IMR-90 (cell line): ENCODE data around the gene CYTH1. TPM values are rescaled to one million over a fixed set of nuclear protein-coding genes. Genes with fewer than 3 reads are reported as not detected.

Experiments used
- ATAC-seq: fragments of 200-7000 bp; cut with Tn5 transposase; 2 replicates; pipeline ENCODE4 v1.9.1; 2020; ENCODE audit warnings: low read depth, mild to moderate bottlenecking, moderate library complexity
- BruUV-seq: library from RNA; stranded (reverse); fragments of 400-500 nt; replicated peaks from 2 replicates; lab custom pipeline; 2021; lab: Mats Ljungman, UMichigan
- CTCF ChIA-PET: fragments of 300-600 bp; formaldehyde crosslinking; extraction: SDS; loops from one replicate; lab custom pipeline; 2021; ENCODE audit warnings: antibody characterized with exemption; lab: Yijun Ruan, JAX
- POLR2A ChIA-PET: fragments of 300-600 bp; sonication (Branson Sonifier 250); formaldehyde crosslinking; loops from one replicate; lab custom pipeline; 2022; ENCODE audit warnings: antibody characterized with exemption; ENCODE audit not compliant: unreplicated experiment; lab: Charles Lee
- DNase-seq: peaks from one replicate; pipeline ENCODE4 v3.0.0; 2013
- H2AFZ ChIP-seq: replicated peaks from 2 replicates; pipeline ENCODE3; 2013; ENCODE audit warnings: low read length, mild to moderate bottlenecking; ENCODE audit not compliant: poor library complexity
- H2AK5ac ChIP-seq: 2 replicates; pipeline ENCODE4 v1.6.1; 2013; ENCODE audit warnings: low read depth, low read length, inconsistent platforms
- H2AK9ac ChIP-seq: replicated peaks from 2 replicates; pipeline ENCODE3; 2013; ENCODE audit warnings: mild to moderate bottlenecking, low read depth, low read length, moderate library complexity; ENCODE audit not compliant: poor library complexity
- H2BK120ac ChIP-seq: 2 replicates; pipeline ENCODE4 v1.6.1; 2013; ENCODE audit warnings: low read depth, low read length, inconsistent platforms
- H2BK15ac ChIP-seq: 3 replicates; pipeline ENCODE4 v1.6.1; 2013; ENCODE audit warnings: low read depth, low read length, inconsistent platforms
- H2BK20ac ChIP-seq: 2 replicates; pipeline ENCODE4 v1.6.1; 2013; ENCODE audit warnings: low read depth, mild to moderate bottlenecking, inconsistent platforms, low read length, moderate library complexity
- H2BK5ac ChIP-seq: 2 replicates; pipeline ENCODE4 v1.6.1; 2013; ENCODE audit warnings: mild to moderate bottlenecking, low read depth, low read length, inconsistent platforms; ENCODE audit not compliant: poor library complexity, severe bottlenecking
- H3K14ac ChIP-seq: replicated peaks from 2 replicates; pipeline ENCODE4 v1.6.1; 2013; ENCODE audit warnings: low read depth, low read length, inconsistent platforms
- H3K18ac ChIP-seq: 2 replicates; pipeline ENCODE4 v1.6.1; 2013; ENCODE audit warnings: low read depth, low read length, control low read depth
- H3K23ac ChIP-seq: 2 replicates; pipeline ENCODE4 v1.6.1; 2013; ENCODE audit warnings: low read depth, low read length, inconsistent platforms
- H3K27ac ChIP-seq: 2 replicates; pipeline ENCODE4 v1.5.1; 2013; ENCODE audit warnings: mild to moderate bottlenecking, control low read depth, low read length; ENCODE audit not compliant: insufficient read depth
- H3K27me3 ChIP-seq: 2 replicates; pipeline ENCODE4 v1.6.1; 2013; ENCODE audit warnings: low read length; ENCODE audit not compliant: control insufficient read depth, insufficient read depth
- H3K36me3 ChIP-seq: 2 replicates; pipeline ENCODE4 v1.6.1; 2013; ENCODE audit warnings: low read length, mixed read lengths; ENCODE audit not compliant: control insufficient read depth, insufficient read depth
- H3K4ac ChIP-seq: 2 replicates; pipeline ENCODE4 v1.6.1; 2013; ENCODE audit warnings: low read depth, low read length, inconsistent platforms
- H3K4me1 ChIP-seq: 2 replicates; pipeline ENCODE4 v1.6.1; 2013; ENCODE audit warnings: low read length, mixed read lengths; ENCODE audit not compliant: control insufficient read depth, insufficient read depth
- H3K4me2 ChIP-seq: 2 replicates; pipeline ENCODE4 v1.6.1; 2013; ENCODE audit warnings: low read depth, mild to moderate bottlenecking, control low read depth, low read length, moderate library complexity
- H3K4me3 ChIP-seq: 2 replicates; pipeline ENCODE4 v1.5.1; 2013; ENCODE audit warnings: low read depth, mild to moderate bottlenecking, control low read depth, low read length, moderate library complexity; ENCODE audit not compliant: insufficient read depth
- H3K56ac ChIP-seq: 2 replicates; pipeline ENCODE4 v1.6.1; 2013; ENCODE audit warnings: low read length, inconsistent platforms; ENCODE audit not compliant: insufficient read depth; ENCODE audit errors: extremely low read depth
- H3K79me1 ChIP-seq, 2 experiments: 2 replicates each; pipeline ENCODE4 v1.6.1; 2013; ENCODE audit warnings: low read length in 2 of 2, inconsistent platforms in 1 of 2, low read depth in 1 of 2
- H3K9ac ChIP-seq: 2 replicates; pipeline ENCODE4 v1.6.1; 2013; ENCODE audit warnings: low read depth, low read length, control low read depth
- H3K9me1 ChIP-seq: 2 replicates; pipeline ENCODE4 v1.6.1; 2013; ENCODE audit warnings: low read length, inconsistent platforms; ENCODE audit not compliant: insufficient read depth
- H3K9me3 ChIP-seq: 2 replicates; pipeline ENCODE4 v1.6.1; 2013; ENCODE audit warnings: low read length; ENCODE audit not compliant: control insufficient read depth, insufficient read depth
- H4K20me1 ChIP-seq: 2 replicates; pipeline ENCODE4 v1.6.1; 2013; ENCODE audit warnings: low read length, inconsistent platforms; ENCODE audit not compliant: insufficient read depth
- H4K5ac ChIP-seq: 2 replicates; pipeline ENCODE4 v1.6.1; 2013; ENCODE audit warnings: mild to moderate bottlenecking, low read depth, low read length, control low read depth
- H4K8ac ChIP-seq, 2 experiments: 2 replicates each; pipeline ENCODE4 v1.6.1; 2013; ENCODE audit warnings: low read depth in 2 of 2, low read length in 2 of 2, control low read depth in 1 of 2, inconsistent platforms in 1 of 2
- H4K91ac ChIP-seq: 2 replicates; pipeline ENCODE4 v1.6.1; 2013; ENCODE audit warnings: low read depth, low read length, inconsistent platforms; ENCODE audit not compliant: insufficient read depth
- CEBPB ChIP-seq: IDR thresholded peaks from 2 replicates; pipeline ENCODE4 v1.6.1; 2012; ENCODE audit warnings: low read depth, low read length, improper control_type of control experiment
- MAZ ChIP-seq: IDR thresholded peaks from 2 replicates; pipeline ENCODE4 v1.6.1; 2012; ENCODE audit warnings: low read depth, mild to moderate bottlenecking, low read length, improper control_type of control experiment, moderate library complexity, borderline replicate concordance
- MXI1 ChIP-seq: IDR thresholded peaks from 2 replicates; pipeline ENCODE4 v1.6.1; 2012; ENCODE audit warnings: low read depth, mild to moderate bottlenecking, low read length, moderate library complexity, borderline replicate concordance
- NFE2L2 ChIP-seq: fragments of 150-350 bp; IDR thresholded peaks from 2 replicates; pipeline ENCODE4 v1.6.1; 2016; ENCODE audit warnings: low read depth, mild to moderate bottlenecking, low read length
- POLR2A ChIP-seq: IDR thresholded peaks from 2 replicates; pipeline ENCODE4 v1.6.1; 2012; ENCODE audit warnings: mild to moderate bottlenecking, low read depth, low read length
- RAD21 ChIP-seq: IDR thresholded peaks from 2 replicates; pipeline ENCODE4 v1.6.1; 2012; ENCODE audit warnings: low read length, improper control_type of control experiment
- RCOR1 ChIP-seq: IDR thresholded peaks from 2 replicates; pipeline ENCODE4 v1.6.1; 2012; ENCODE audit warnings: mild to moderate bottlenecking, low read length, improper control_type of control experiment; ENCODE audit not compliant: insufficient replicate concordance
- RFX5 ChIP-seq: IDR thresholded peaks from 2 replicates; pipeline ENCODE4 v1.8.0; 2012; ENCODE audit warnings: low read depth, mild to moderate bottlenecking, low read length, moderate library complexity
- WGBS, 2 experiments: methylation state at CpG; one replicate each; pipeline versions ENCODE4 v1.1.5 to v1.1.7; 2013; ENCODE audit warnings: missing lambda C conversion rate in 2 of 2; ENCODE audit not compliant: insufficient read length in 1 of 2; ENCODE audit errors: extremely low coverage in 2 of 2; 5-methylcytosine and 5-hydroxymethylcytosine counted together
- dilution Hi-C: fragments of 300-500 bp; cut with HindIII; formaldehyde crosslinking; loops from one replicate; pipeline ENCODE4 v1.14.3; 2018; ENCODE audit warnings: low sequenced_read_pairs; ENCODE audit not compliant: unreplicated experiment
- in situ Hi-C: fragments of 300-500 bp; cut with MboI; formaldehyde crosslinking; loops from 3 replicates; pipeline ENCODE4 v1.14.3; 2019; ENCODE audit warnings: low sequenced_read_pairs, inconsistent platforms, mixed read lengths
- intact Hi-C: fragments of 100-400 bp; cut with micrococcal nuclease; formaldehyde crosslinking; loops from 2 replicates; pipeline ENCODE4 v1.10.0; 2022
- polyA plus RNA-seq, 3 experiments: library from polyadenylated mRNA; depleted of rRNA; stranded (reverse); fragments of >200 nt; gene quantifications; 2 replicates each; pipeline ENCODE4 v1.2.3, GENCODE V29; 2012; ENCODE audit warnings: low replicate concordance in 1 of 3
- total RNA-seq: library from RNA; depleted of rRNA; stranded (reverse); fragments of >200 nt; gene quantifications from 2 replicates; pipeline ENCODE4 v1.2.3, GENCODE V29; 2012
- TF ChIP-seq, protein P1 (sequence below): fragments of 150-350 bp; IDR thresholded peaks from 2 replicates; pipeline ENCODE4 v1.6.1; 2016; ENCODE audit warnings: low read depth, mild to moderate bottlenecking, low read length, moderate library complexity, borderline replicate concordance

Gene CYTH1
- total and polyA plus RNA-seq, 2 of the 4 experiments (the other 2 are of a cell fraction), result 7.9 to 12.4 TPM

DNA sequence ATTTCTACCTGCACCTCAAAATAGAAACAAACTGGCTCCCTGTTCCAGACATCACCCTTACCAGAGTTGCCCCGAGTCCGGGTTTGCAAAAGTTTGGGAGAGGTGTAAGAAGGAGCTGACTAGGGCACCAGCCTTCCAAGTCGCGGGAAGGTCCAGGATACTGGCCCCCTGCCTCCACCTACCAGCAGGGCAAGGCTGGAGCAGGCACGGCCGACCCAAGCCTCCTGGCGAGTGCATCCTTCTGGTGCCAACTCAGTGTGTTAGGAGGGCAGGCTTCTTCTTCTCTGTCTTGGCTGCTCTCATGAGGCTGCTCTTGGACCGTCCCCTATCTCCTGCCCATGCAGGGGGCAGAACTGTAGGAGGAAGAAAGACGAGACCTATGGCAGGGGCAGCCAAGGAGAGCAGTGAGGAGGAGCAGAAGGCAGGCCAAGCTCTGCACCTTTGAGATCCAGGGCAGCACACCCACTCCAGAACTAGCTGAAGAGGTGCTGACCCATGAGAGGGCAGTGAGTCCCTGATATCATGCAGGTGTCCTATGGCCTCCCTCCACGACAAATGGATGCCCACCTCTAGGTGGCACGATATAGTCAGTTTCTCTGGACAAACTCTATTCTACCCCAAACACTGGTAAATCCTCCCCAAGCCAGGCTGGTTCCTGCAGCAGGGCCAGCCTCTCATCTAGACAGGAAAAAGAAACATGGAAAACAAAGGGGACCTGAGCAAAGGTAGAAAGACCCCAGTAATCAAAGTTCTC, 54.4 kb downstream of the CYTH1 start:
- Histone ChIP-seq H4K20me1 (peaks cover 31% of the 10 kb centered on the region), H4K91ac (no peak overlapping the region), H3K27ac (no peak overlapping the region), H3K9ac (no peak overlapping the region), H3K9me3 (no peaks in the 10 kb centered on the region), H3K36me3 (no peaks in the 10 kb centered on the region), H4K5ac (no peak overlapping the region), H2AK5ac (no peak overlapping the region), H3K18ac (no peak overlapping the region), H3K9me1 (peaks cover 12% of the 10 kb centered on the region; the same call in 1 of the 2 replicates), H3K4me3 (no peak overlapping the region), H2BK15ac (no peak overlapping the region; the same call in 2 of the 3 replicates), H3K4ac (no peak overlapping the region), H2AK9ac (no peak overlapping the region), H2BK5ac (no peak overlapping the region), H3K4me2 (no peak overlapping the region), H4K8ac (no peak overlapping the region), H3K79me1 (peaks cover 25 to 50% of the 10 kb centered on the region in 2 experiments), H3K4me1 (peaks cover 17% of the 10 kb centered on the region), H3K56ac (no peak overlapping the region), H3K23ac (no peak overlapping the region; the same call in 1 of the 2 replicates), H2AFZ (no peak overlapping the region), H3K27me3 (no peaks in the 10 kb centered on the region), H3K14ac (no peak overlapping the region), H2BK20ac (no peak overlapping the region), H2BK120ac (no peak overlapping the region)
- CTCF ChIA-PET, result interaction anchor here (0.6 to 1.5 kb wide), 2 partner anchors 9 to 18 kb away, joined by 3 read pairs; no protein-coding TSS in a partner anchor
- TF ChIP-seq, protein P1, sequence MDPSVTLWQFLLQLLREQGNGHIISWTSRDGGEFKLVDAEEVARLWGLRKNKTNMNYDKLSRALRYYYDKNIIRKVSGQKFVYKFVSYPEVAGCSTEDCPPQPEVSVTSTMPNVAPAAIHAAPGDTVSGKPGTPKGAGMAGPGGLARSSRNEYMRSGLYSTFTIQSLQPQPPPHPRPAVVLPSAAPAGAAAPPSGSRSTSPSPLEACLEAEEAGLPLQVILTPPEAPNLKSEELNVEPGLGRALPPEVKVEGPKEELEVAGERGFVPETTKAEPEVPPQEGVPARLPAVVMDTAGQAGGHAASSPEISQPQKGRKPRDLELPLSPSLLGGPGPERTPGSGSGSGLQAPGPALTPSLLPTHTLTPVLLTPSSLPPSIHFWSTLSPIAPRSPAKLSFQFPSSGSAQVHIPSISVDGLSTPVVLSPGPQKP, result no peak
- TF ChIP-seq NFE2L2, result no peak
- no peak for TF ChIP-seq RAD21
- TF ChIP-seq POLR2A, result no peak
- no peak for TF ChIP-seq MXI1
- no peak for TF ChIP-seq RFX5
- TF ChIP-seq CEBPB, result no peak
- TF ChIP-seq MAZ, result no peak
- TF ChIP-seq RCOR1, result no peak
- intact Hi-C loops, result no loop called here
- dilution Hi-C loops, result no loop called here
- POLR2A ChIA-PET, result no interaction called here
- BruUV-seq, result no TSS peak
- DNase-seq (no peak), ATAC-seq (no peak)
- in situ Hi-C loops, result no loop called here
- WGBS, 2 experiments, result no CpG with 5 or more reads among the region's 11 CpGs
